NCI-H82 treated with DMSO at 0.1 percent for 48 hours (cell line): ENCODE results near the gene TM4SF18.
A peak's percentile ranks its signal among the peaks of the same experiment; 100 is the strongest.

Source experiments
- DNase-seq: peaks from one replicate; lab custom pipeline; 2025; ENCODE audit not compliant: unreplicated experiment; lab: John Stamatoyannopoulos, UW

Gene TM4SF18

GRCh38 chr3:149330609-149331331 is 2.7 kb downstream of the TM4SF18 start:
- DNase-seq: no peak

GRCh38 chr3:149327156-149327555 is 6.3 kb downstream of the TM4SF18 start:
- DNase-seq: no peak

- DNase-seq: peak; percentile 4
Measured at GRCh38 chr3:149325581-149325980, 7.9 kb downstream of the TM4SF18 start.

GRCh38 chr3:149324332-149324731 is 9.1 kb downstream of the TM4SF18 start:
- no peak for DNase-seq

GRCh38 chr3:149321640-149322039 is 11.8 kb downstream of the TM4SF18 start:
- DNase-seq: no peak

GRCh38 chr3:149321136-149321535 is 12.3 kb downstream of the TM4SF18 start:
- no peak for DNase-seq

- DNase-seq: no peak
Measured at GRCh38 chr3:149319750-149320149, 13.7 kb downstream of the TM4SF18 start.

GRCh38 chr3:149317072-149317471 is 16.4 kb downstream of the TM4SF18 start:
- no peak for DNase-seq

GRCh38 chr3:149316437-149316836 is 17.0 kb downstream of the TM4SF18 start:
- DNase-seq: no peak

- no peak for DNase-seq
Measured at GRCh38 chr3:149315694-149316093, 17.7 kb downstream of the TM4SF18 start.

GRCh38 chr3:149314807-149315578 is 18.4 kb downstream of the TM4SF18 start:
- no peak for DNase-seq

GRCh38 chr3:149313542-149313941 is 19.9 kb downstream of the TM4SF18 start:
- DNase-seq: no peak

GRCh38 chr3:149310796-149311534 is 22.5 kb downstream of the TM4SF18 start:
- DNase-seq: no peak

- no peak for DNase-seq
Measured at GRCh38 chr3:149307435-149307783, 26.0 kb downstream of the TM4SF18 start.

- DNase-seq: no peak
Measured at GRCh38 chr3:149306751-149307434, 26.5 kb downstream of the TM4SF18 start.

GRCh38 chr3:149305376-149305775 is 28.1 kb downstream of the TM4SF18 start:
- DNase-seq: no peak

GRCh38 chr3:149299938-149300801 is 33.3 kb downstream of the TM4SF18 start:
- no peak for DNase-seq

GRCh38 chr3:149296972-149297371 is 36.5 kb downstream of the TM4SF18 start:
- no peak for DNase-seq

GRCh38 chr3:149292666-149293065 is 40.8 kb downstream of the TM4SF18 start:
- DNase-seq: no peak

GRCh38 chr3:149291178-149291577 is 42.3 kb downstream of the TM4SF18 start:
- no peak for DNase-seq
